SK-N-SH (cell line): Measurements from ENCODE around the gene ALDH1L1. TPM values are rescaled to one million over a fixed set of nuclear protein-coding genes. Genes with fewer than 3 reads are reported as not detected.

ENCODE experiments used
- CTCF ChIA-PET: fragments of 300-600, 350-600 bp; formaldehyde crosslinking; extraction: SDS; loops from one replicate; lab custom pipeline; 2021; lab: Yijun Ruan, JAX
- POLR2A ChIA-PET: fragments of 350-600 bp; sonication (Branson Sonifier 250); formaldehyde crosslinking; extraction: SDS; loops from one replicate; lab custom pipeline; 2020; ENCODE audit warnings: antibody characterized with exemption, inconsistent platforms; lab: Yijun Ruan, JAX
- DNase-seq: peaks from one replicate; pipeline ENCODE4 v3.0.0; 2012
- H2AFZ ChIP-seq: fragments of 200-600 bp; sonication (generic); 2 replicates; pipeline ENCODE4 v1.8.1; 2016; ENCODE audit warnings: antibody characterized with exemption, mild to moderate bottlenecking, low read depth
- H3F3A ChIP-seq: fragments of 200-600 bp; sonication (generic); replicated peaks from 2 replicates; pipeline ENCODE3; 2016; ENCODE audit warnings: antibody characterized with exemption, mild to moderate bottlenecking; ENCODE audit not compliant: insufficient read depth
- H3K27ac ChIP-seq, 2 experiments: fragments of 200-500 bp in 1 of 2; fragments of 200-600 bp in 1 of 2; sonication (Bioruptor generic) in 1 of 2; sonication (generic), shearing (Covaris generic) in 1 of 2; 2 replicates each; pipeline versions ENCODE4 v1.5.1 to v1.6.1; 2014 to 2016; ENCODE audit warnings: low read depth in 2 of 2, inconsistent platforms in 1 of 2, low read length in 1 of 2, mild to moderate bottlenecking in 1 of 2, mixed read lengths in 1 of 2
- H3K27me3 ChIP-seq: fragments of 200-600 bp; sonication (generic), shearing (Covaris generic); 2 replicates; pipeline ENCODE4 v1.6.1; 2016; ENCODE audit warnings: mixed run types; ENCODE audit not compliant: insufficient read depth
- H3K36me3 ChIP-seq, 2 experiments: fragments of 200-500 bp in 1 of 2; fragments of 200-600 bp in 1 of 2; sonication (Bioruptor generic) in 1 of 2; sonication (generic) in 1 of 2; replicated peaks in 1 of 2; 2 replicates each; pipeline versions ENCODE3 to v1.5.1; 2014 to 2016; ENCODE audit warnings: low read length in 1 of 2, mild to moderate bottlenecking in 1 of 2; ENCODE audit not compliant: insufficient read depth in 2 of 2, control insufficient read depth in 1 of 2
- H3K4me1 ChIP-seq, 2 experiments: fragments of 200-500 bp in 1 of 2; fragments of 200-600 bp in 1 of 2; sonication (Bioruptor generic) in 1 of 2; sonication (generic), shearing (Covaris generic) in 1 of 2; 2 replicates each; pipeline versions ENCODE4 v1.5.1 to v1.6.1; 2014 to 2016; ENCODE audit warnings: low read depth in 1 of 2, low read length in 1 of 2, mixed run types in 1 of 2; ENCODE audit not compliant: insufficient read depth in 2 of 2, control insufficient read depth in 1 of 2
- H3K4me2 ChIP-seq: fragments of 200-600 bp; sonication (generic), shearing (Covaris generic); 2 replicates; pipeline ENCODE4 v1.6.1; 2017; ENCODE audit warnings: mixed run types
- H3K4me3 ChIP-seq, 2 experiments: fragments of 200-500 bp in 1 of 2; fragments of 200-600 bp in 1 of 2; sonication (Bioruptor generic) in 1 of 2; sonication (generic), shearing (Covaris generic) in 1 of 2; 2 replicates each; pipeline versions ENCODE4 v1.5.1 to v1.8.1; 2014 to 2016; ENCODE audit warnings: low read depth in 2 of 2, inconsistent platforms in 1 of 2, low read length in 1 of 2, mild to moderate bottlenecking in 1 of 2, mixed read lengths in 1 of 2, moderate library complexity in 1 of 2
- H3K79me2 ChIP-seq: fragments of 200-600 bp; sonication (generic); 2 replicates; pipeline ENCODE4 v1.8.1; 2017; ENCODE audit warnings: mild to moderate bottlenecking; ENCODE audit not compliant: insufficient read depth
- H3K9ac ChIP-seq: fragments of 200-600 bp; sonication (generic); 2 replicates; pipeline ENCODE4 v1.6.1; 2017; ENCODE audit warnings: mixed run types
- H3K9me2 ChIP-seq: fragments of 200-600 bp; sonication (generic); 2 replicates; pipeline ENCODE4 v1.6.1; 2017; ENCODE audit warnings: mixed run types
- H3K9me3 ChIP-seq: fragments of 200-600 bp; sonication (generic); 2 replicates; pipeline ENCODE4 v1.6.1; 2017; ENCODE audit warnings: mixed run types, mild to moderate bottlenecking, moderate library complexity
- H4K20me1 ChIP-seq: fragments of 200-600 bp; sonication (generic); 2 replicates; pipeline ENCODE4 v1.6.1; 2017; ENCODE audit warnings: mild to moderate bottlenecking, mixed run types; ENCODE audit not compliant: insufficient read depth
- CHD2 ChIP-seq: fragments of 150-350 bp; IDR thresholded peaks from 2 replicates; pipeline ENCODE4 v1.6.1; 2018; ENCODE audit warnings: low read length; ENCODE audit not compliant: partially characterized antibody
- EP300 ChIP-seq, 2 experiments: IDR thresholded peaks; 2 replicates each; pipeline versions ENCODE4 v1.4.0 to v1.6.1; 2012; ENCODE audit warnings: borderline replicate concordance in 1 of 2, low read depth in 1 of 2, low read length in 1 of 2
- FOSL2 ChIP-seq: IDR thresholded peaks from 2 replicates; pipeline ENCODE4 v1.4.0; 2012; ENCODE audit warnings: low read depth, mild to moderate bottlenecking, moderate library complexity, borderline replicate concordance
- FOXJ3 ChIP-seq: sonication (generic); formaldehyde crosslinking; IDR thresholded peaks from 2 replicates; pipeline ENCODE4 v1.5.1; 2020; ENCODE audit warnings: mild to moderate bottlenecking, missing genetic modification reagents
- RAD21 ChIP-seq: IDR thresholded peaks from 2 replicates; pipeline ENCODE4 v1.6.1; 2012; ENCODE audit warnings: mild to moderate bottlenecking, low read length
- SIN3A ChIP-seq: IDR thresholded peaks from 2 replicates; pipeline ENCODE4 v1.6.1; 2012; ENCODE audit warnings: low read depth, mild to moderate bottlenecking, low read length, moderate library complexity, borderline replicate concordance
- WGBS: methylation state at CpG from one replicate; pipeline ENCODE4 v1.1.6; 2017; ENCODE audit warnings: low lambda C conversion rate; 5-methylcytosine and 5-hydroxymethylcytosine counted together
- polyA plus RNA-seq, 3 experiments: library from polyadenylated mRNA; depleted of rRNA; stranded (reverse); fragments of >200 nt; gene quantifications; 2 replicates each; pipeline ENCODE4 v1.2.3, GENCODE V29; 2012
- TF ChIP-seq, protein P1 (sequence below): IDR thresholded peaks from 2 replicates; pipeline ENCODE4 v1.6.1; 2012; ENCODE audit warnings: mild to moderate bottlenecking, low read depth, low read length, moderate library complexity
- TF ChIP-seq, protein P2 (sequence below): fragments of 150-350 bp; IDR thresholded peaks from 2 replicates; pipeline ENCODE4 v1.6.1; 2017; ENCODE audit warnings: antibody characterized with exemption, low read length, low read depth, borderline replicate concordance
- TF ChIP-seq, protein P3 (sequence below): IDR thresholded peaks from 2 replicates; pipeline ENCODE4 v1.4.0; 2012; ENCODE audit warnings: low read depth
- TF ChIP-seq, protein P4 (sequence below): fragments of 200-600 bp; sonication (generic); IDR thresholded peaks from 2 replicates; pipeline ENCODE4 v1.6.1; 2017; ENCODE audit warnings: antibody characterized with exemption, mild to moderate bottlenecking, moderate library complexity

ALDH1L1 gene
- polyA plus RNA-seq, 1 of the 3 experiments (the other 2 are of a cell fraction), result not detected

DNA sequence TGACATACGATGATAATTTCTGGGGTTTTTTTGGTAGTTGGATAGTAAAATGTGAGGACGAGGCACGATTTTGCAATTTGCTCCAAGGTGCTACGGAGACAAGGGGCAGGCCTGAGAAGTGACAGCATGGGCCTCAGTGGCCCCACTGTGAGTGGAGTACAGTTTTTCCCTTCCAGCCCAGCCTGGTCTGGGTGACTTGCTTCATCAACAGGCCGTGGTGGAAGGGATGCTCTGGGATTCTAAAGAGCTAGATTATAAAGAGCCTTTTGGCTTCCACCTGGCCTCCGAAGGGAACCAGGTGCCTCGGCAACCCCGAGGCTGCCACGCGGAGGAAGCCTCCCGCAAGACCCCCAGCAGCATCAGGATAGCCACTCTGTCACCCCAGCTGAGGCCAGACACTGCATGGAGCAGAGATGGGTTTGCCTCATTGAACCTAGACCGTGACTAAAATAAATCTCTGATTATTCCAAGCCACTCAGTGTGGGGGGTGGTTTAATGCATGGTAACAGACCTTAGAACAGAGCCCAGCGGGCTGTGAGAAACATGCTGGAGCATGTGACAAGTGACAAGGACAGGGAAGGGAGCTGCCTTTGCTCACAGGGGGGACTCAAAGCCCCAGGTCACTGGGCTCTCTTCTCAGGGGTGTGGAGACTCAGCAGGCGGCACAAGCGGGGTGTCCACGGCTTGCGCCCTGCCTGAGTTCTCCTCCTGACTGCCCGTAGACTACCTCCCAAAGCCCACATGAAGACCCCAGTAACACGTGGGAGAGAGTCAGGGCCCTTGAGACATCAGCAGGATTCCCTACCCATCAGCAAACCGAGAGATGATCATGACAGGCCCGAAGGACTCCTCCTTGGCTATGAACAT is 73.8 kb downstream of the ALDH1L1 start (continued):
- no peak for TF ChIP-seq CHD2
- TF ChIP-seq SIN3A, result no peak
- TF ChIP-seq EP300 (IDR thresholded peaks at IDR 0.05; ENCODE audit: borderline replicate concordance in 1 of 2, low read depth in 1 of 2, low read length in 1 of 2), result no peak
- TF ChIP-seq, protein P1, sequence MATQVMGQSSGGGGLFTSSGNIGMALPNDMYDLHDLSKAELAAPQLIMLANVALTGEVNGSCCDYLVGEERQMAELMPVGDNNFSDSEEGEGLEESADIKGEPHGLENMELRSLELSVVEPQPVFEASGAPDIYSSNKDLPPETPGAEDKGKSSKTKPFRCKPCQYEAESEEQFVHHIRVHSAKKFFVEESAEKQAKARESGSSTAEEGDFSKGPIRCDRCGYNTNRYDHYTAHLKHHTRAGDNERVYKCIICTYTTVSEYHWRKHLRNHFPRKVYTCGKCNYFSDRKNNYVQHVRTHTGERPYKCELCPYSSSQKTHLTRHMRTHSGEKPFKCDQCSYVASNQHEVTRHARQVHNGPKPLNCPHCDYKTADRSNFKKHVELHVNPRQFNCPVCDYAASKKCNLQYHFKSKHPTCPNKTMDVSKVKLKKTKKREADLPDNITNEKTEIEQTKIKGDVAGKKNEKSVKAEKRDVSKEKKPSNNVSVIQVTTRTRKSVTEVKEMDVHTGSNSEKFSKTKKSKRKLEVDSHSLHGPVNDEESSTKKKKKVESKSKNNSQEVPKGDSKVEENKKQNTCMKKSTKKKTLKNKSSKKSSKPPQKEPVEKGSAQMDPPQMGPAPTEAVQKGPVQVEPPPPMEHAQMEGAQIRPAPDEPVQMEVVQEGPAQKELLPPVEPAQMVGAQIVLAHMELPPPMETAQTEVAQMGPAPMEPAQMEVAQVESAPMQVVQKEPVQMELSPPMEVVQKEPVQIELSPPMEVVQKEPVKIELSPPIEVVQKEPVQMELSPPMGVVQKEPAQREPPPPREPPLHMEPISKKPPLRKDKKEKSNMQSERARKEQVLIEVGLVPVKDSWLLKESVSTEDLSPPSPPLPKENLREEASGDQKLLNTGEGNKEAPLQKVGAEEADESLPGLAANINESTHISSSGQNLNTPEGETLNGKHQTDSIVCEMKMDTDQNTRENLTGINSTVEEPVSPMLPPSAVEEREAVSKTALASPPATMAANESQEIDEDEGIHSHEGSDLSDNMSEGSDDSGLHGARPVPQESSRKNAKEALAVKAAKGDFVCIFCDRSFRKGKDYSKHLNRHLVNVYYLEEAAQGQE, result no peak
- TF ChIP-seq, protein P2, sequence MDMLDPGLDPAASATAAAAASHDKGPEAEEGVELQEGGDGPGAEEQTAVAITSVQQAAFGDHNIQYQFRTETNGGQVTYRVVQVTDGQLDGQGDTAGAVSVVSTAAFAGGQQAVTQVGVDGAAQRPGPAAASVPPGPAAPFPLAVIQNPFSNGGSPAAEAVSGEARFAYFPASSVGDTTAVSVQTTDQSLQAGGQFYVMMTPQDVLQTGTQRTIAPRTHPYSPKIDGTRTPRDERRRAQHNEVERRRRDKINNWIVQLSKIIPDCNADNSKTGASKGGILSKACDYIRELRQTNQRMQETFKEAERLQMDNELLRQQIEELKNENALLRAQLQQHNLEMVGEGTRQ, result no peak
- TF ChIP-seq FOSL2, result no peak
- TF ChIP-seq, protein P3, sequence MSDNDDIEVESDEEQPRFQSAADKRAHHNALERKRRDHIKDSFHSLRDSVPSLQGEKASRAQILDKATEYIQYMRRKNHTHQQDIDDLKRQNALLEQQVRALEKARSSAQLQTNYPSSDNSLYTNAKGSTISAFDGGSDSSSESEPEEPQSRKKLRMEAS, result no peak
- no peak for TF ChIP-seq FOXJ3 (CRISPR knock-in tag)
- TF ChIP-seq, all 33 proteins: peak for 0

DNA sequence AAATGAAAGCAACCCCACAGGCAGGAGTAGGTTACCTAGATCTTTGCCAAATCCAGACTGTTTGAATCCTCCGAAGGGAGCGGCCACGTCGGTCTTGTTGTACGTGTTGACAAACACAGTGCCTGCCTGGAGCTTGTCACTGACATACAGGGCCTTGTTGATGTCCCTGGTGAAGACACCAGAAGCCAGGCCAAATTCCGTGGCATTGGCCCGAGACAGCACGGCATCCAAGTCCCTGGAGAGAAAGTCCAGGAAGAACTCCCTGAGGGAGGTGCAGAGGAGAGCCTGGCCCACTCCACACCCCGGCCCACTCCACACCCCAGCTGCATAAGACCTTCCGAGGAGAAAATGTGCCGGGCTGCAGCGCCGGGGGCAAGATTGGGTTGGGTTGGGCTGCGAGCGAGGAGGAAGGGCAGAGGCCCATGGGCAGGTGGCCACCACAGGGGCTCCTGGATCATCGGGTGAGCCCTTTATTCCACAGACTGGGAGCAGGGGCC is 74.6 kb downstream of the ALDH1L1 start:
- CTCF ChIA-PET, result no interaction called here
- WGBS, result 92% methylated on average over 12 of the region's 16 CpGs

More for the DNA sequence above, 74.6 kb downstream of the ALDH1L1 start:
- Histone ChIP-seq H3F3A (no peaks in the 10 kb centered on the region), H3K4me1 (peaks cover 0 to 6% of the 10 kb centered on the region in 2 experiments; a peak in 1 of 4 replicates), H3K36me3 (no peaks in the 10 kb centered on the region), H2AFZ (no peak overlapping the region), H3K4me2 (no peak overlapping the region), H3K9ac (no peak overlapping the region), H3K79me2 (no peaks in the 10 kb centered on the region), H3K27ac (no peak overlapping the region), H4K20me1 (no peaks in the 10 kb centered on the region), H3K27me3 (no peaks in the 10 kb centered on the region), H3K4me3 (no peak overlapping the region), H3K9me3 (no peaks in the 10 kb centered on the region), H3K9me2 (no peaks in the 10 kb centered on the region)
- POLR2A ChIA-PET, result no interaction called here
- DNase-seq, result no peak
- no peak for TF ChIP-seq RAD21
- TF ChIP-seq, protein P4, sequence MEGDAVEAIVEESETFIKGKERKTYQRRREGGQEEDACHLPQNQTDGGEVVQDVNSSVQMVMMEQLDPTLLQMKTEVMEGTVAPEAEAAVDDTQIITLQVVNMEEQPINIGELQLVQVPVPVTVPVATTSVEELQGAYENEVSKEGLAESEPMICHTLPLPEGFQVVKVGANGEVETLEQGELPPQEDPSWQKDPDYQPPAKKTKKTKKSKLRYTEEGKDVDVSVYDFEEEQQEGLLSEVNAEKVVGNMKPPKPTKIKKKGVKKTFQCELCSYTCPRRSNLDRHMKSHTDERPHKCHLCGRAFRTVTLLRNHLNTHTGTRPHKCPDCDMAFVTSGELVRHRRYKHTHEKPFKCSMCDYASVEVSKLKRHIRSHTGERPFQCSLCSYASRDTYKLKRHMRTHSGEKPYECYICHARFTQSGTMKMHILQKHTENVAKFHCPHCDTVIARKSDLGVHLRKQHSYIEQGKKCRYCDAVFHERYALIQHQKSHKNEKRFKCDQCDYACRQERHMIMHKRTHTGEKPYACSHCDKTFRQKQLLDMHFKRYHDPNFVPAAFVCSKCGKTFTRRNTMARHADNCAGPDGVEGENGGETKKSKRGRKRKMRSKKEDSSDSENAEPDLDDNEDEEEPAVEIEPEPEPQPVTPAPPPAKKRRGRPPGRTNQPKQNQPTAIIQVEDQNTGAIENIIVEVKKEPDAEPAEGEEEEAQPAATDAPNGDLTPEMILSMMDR, result no peak
